Measurements from ENCODE around the gene ACP4.

- no peak for TF ChIP-seq CTCF (optimal IDR thresholded peaks at IDR 0.05 in 1 of 3, IDR thresholded peaks at IDR 0.05 in 1 of 3, conservative IDR thresholded peaks at IDR 0.05 in 1 of 3; ENCODE audit: extremely low read depth in 1 of 3, insufficient read depth in 2 of 3, low read length in 3 of 3)
- no peak for TF ChIP-seq EZH2 (IDR thresholded peaks at IDR 0.05; ENCODE audit: low read length)
Observed at GRCh38 chr19:50843701-50844221, 53.5 kb downstream of the ACP4 start.

Measured in keratinocyte (primary cell).